ENCODE results near the gene SCGB1A1.

DNA sequence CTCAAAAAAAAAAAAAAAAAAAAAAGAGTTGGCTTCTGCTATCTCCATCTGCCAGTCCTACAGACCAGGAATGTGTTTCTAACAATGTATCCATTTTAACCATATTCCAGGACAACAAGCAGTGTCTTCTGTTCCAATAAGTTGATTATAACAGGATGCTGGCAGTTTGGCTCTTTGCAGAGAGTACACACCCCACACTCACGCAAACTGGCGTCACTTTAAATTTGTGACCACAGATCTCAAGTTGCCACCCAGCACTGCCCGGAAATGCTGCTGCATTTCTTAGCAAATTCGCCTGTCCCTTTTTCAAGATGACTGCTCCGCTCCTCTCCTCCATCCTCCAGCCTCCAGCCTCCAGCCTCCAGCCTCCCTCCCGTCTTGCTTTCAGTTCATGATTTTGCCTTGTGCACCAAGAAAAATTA lies 44.3 kb downstream of the SCGB1A1 start:
- TF ChIP-seq, protein P1, sequence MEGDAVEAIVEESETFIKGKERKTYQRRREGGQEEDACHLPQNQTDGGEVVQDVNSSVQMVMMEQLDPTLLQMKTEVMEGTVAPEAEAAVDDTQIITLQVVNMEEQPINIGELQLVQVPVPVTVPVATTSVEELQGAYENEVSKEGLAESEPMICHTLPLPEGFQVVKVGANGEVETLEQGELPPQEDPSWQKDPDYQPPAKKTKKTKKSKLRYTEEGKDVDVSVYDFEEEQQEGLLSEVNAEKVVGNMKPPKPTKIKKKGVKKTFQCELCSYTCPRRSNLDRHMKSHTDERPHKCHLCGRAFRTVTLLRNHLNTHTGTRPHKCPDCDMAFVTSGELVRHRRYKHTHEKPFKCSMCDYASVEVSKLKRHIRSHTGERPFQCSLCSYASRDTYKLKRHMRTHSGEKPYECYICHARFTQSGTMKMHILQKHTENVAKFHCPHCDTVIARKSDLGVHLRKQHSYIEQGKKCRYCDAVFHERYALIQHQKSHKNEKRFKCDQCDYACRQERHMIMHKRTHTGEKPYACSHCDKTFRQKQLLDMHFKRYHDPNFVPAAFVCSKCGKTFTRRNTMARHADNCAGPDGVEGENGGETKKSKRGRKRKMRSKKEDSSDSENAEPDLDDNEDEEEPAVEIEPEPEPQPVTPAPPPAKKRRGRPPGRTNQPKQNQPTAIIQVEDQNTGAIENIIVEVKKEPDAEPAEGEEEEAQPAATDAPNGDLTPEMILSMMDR (IDR thresholded peaks at IDR 0.05), result no peak
- TF ChIP-seq ZFX (IDR thresholded peaks at IDR 0.05; ENCODE audit: borderline replicate concordance), result no peak
